Hepatocyte (in vitro differentiated cells): ENCODE measurements around the gene NKAP.

Source experiments
- EZH2 ChIP-seq: fragments of 200-600 bp; sonication (generic); IDR thresholded peaks from 2 replicates; pipeline ENCODE4 v1.6.1; 2016; ENCODE audit warnings: antibody characterized with exemption, mild to moderate bottlenecking, borderline replicate concordance
- TF ChIP-seq, protein P1 (sequence below): fragments of 200-600 bp; sonication (generic); IDR thresholded peaks from 2 replicates; pipeline ENCODE4 v1.5.1; 2016; ENCODE audit warnings: antibody characterized with exemption, mild to moderate bottlenecking; ENCODE audit not compliant: poor library complexity

- no peak for TF ChIP-seq EZH2
- TF ChIP-seq, protein P1, sequence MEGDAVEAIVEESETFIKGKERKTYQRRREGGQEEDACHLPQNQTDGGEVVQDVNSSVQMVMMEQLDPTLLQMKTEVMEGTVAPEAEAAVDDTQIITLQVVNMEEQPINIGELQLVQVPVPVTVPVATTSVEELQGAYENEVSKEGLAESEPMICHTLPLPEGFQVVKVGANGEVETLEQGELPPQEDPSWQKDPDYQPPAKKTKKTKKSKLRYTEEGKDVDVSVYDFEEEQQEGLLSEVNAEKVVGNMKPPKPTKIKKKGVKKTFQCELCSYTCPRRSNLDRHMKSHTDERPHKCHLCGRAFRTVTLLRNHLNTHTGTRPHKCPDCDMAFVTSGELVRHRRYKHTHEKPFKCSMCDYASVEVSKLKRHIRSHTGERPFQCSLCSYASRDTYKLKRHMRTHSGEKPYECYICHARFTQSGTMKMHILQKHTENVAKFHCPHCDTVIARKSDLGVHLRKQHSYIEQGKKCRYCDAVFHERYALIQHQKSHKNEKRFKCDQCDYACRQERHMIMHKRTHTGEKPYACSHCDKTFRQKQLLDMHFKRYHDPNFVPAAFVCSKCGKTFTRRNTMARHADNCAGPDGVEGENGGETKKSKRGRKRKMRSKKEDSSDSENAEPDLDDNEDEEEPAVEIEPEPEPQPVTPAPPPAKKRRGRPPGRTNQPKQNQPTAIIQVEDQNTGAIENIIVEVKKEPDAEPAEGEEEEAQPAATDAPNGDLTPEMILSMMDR: no peak
Measured at GRCh38 chrX:119941336-119941735, 2.2 kb downstream of the NKAP start.
